Right ventricle myocardium inferior (tissue), 1 donor: ENCODE measurements around the gene TRIM9. TPM values are rescaled to one million over a fixed set of nuclear protein-coding genes. Genes with fewer than 3 reads are reported as not detected.
A peak's percentile ranks its signal among the peaks of the same experiment; 100 is the strongest.

Experiments used
- ATAC-seq: fragments of 200-7000 bp; cut with Tn5 transposase; one replicate; pipeline ENCODE4 v1.9.1; 2020; ENCODE audit warnings: mild to moderate bottlenecking, moderate library complexity
- DNase-seq: peaks from one replicate; pipeline ENCODE4 v3.0.0; 2021; ENCODE audit errors: missing footprints
- intact Hi-C: fragments of 100-400 bp; cut with DNase I; formaldehyde crosslinking; loops from one replicate; pipeline ENCODE4 v1.11.0; 2022
- long read RNA-seq: library from polyadenylated mRNA; unstranded; transcript quantifications from one replicate; pipeline ENCODE4 v2.0.0, GENCODE V29; 2021
- total RNA-seq: library from RNA; stranded (reverse); fragmentation: NEBNext Ultra II Directional; extraction: Animal tissue kit (Norgen Biotek cat#: 25700); gene quantifications from one replicate; pipeline ENCODE4 v1.2.1, GENCODE V29; 2021
- donor health status: DM: no; HTN: yes; CAD: no; lungs with severe emphysema.

TRIM9 gene
- 0.62 TPM for total RNA-seq
- long read RNA-seq, full-length matches to known transcripts = 1 of 1 reads
- long read RNA-seq, partial matches to known transcripts = 0 of 1 reads
- long read RNA-seq, other reads (novel, unspliced or antisense) = 0 of 1 reads

DNA sequence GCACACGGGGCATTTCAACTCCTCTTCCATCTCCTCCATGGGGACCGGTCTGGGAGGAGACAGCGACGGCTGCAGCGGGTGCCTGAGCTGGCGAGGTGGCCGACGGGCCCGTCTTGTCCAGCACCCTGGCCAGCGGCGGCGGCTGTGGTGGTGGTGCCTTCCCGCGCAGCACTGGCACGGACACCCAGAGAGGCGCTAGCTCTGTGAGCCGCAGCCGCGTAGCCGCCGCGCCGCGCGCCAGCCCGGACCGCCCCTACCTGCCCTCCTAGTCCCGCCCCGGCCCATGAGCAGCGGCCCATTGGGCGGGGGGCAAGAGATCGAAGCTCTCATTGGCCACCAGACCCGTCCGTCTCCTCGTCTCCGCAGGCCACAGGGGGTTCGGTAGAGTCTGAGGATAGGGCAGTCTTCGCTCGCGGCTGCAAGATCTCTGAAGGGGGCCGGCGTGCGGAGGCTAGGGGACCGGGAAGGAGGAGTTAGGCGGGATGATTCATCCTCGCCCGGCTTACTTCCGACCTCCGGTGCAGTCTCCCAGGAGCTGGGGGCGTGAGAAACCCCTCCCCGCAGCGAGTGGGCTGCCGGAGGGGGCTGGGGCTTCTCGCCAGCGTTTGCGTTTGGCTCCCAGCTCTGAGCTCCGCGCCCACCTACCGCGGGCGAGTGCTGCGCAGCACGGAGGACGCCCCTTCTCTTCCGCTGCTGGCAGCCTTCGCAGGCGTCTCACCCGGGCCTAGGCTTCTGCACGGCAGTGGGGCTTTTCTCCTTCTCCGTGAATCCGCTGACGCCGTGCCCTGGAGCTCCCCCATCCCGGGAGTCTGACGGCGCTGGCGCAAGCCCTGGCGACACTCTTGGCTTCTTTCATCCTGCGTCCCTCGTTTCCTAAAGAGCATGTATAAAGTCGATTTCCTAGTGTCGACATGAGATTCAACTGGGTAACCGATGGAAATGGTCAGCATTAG, at the start of gene TRIM9:
TSS of gene TRIM9 (minus strand) at position 205 of the 953 bp plus-strand sequence. CDS start at position 39, 166 bp downstream.
- intact Hi-C loops = loop anchor here (10.0 kb wide), 1 partner anchor 140 kb away; no protein-coding TSS in a partner anchor
- ATAC-seq (peak; percentile 98), DNase-seq (peak; percentile 95)

DNA sequence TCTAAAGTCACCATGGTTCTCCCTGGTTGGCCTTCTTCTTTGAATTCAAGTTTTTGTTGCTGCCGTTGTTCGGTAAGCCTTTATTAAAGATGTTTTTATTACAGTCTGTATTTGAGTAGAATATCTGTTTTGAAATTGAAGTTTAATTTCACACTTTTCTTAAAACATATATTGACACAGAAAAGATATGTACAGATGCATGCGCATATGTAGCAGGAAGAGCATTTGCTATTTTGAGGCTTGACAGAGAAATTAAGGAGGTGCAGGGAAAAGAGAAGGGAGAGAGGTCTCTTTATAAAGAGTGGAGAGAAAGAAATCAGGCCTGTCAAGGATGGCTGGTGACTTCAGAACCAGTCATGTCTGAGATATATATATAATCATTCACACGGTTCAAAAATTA, 46.0 kb upstream of the TRIM9 start:
- intact Hi-C loops = no loop called here
- ATAC-seq = no peak
- no peak for DNase-seq

DNA sequence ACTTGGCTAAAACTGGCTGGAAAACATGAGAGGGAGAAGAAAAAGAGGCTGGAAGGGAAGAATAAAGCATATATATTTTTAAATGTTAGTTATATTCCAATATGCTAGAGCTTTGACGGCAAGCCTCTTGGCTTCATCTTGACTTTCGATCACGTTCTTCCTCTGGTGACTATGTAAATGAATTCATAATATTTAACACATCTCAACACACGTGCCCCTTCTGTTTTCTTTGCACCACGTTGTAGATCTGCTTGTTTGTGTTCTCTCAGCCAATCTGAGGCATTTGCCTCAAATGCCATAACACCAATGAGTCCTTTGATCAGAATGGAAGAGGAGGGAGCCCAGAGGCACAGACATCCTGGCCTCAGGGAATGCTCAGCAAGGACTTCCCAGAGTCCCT, 45.4 kb upstream of the TRIM9 start:
- intact Hi-C loops = no loop called here
- ATAC-seq = no peak
- no peak for DNase-seq

DNA sequence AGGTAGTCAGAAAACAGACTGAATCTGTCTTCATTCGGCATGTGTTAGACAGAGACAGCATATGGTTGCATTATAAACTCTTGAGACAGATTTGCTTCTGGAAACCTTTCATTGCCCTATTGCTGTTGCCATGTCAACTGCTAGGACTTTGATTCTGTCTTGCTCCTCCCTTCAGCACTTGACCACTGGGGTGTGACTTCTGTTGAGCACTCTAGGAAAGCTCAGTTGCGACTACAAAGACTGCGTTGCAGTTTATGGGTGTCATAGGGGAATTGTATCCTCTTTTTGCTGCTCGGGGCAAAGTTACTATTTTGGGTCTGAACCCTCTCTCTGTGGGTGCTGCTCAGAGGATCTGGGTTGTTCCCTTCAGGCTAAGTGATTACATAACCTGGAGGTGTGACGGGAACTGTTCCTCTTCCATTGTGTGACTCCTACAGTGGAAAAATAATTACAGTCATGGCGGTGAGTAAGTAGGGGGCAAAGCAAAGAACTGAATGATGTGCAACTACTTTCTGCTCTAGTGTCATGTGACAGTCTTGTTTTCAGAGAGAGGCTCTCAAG, 44.3 kb upstream of the TRIM9 start:
- intact Hi-C loops = no loop called here
- DNase-seq (no peak), ATAC-seq (no peak)

DNA sequence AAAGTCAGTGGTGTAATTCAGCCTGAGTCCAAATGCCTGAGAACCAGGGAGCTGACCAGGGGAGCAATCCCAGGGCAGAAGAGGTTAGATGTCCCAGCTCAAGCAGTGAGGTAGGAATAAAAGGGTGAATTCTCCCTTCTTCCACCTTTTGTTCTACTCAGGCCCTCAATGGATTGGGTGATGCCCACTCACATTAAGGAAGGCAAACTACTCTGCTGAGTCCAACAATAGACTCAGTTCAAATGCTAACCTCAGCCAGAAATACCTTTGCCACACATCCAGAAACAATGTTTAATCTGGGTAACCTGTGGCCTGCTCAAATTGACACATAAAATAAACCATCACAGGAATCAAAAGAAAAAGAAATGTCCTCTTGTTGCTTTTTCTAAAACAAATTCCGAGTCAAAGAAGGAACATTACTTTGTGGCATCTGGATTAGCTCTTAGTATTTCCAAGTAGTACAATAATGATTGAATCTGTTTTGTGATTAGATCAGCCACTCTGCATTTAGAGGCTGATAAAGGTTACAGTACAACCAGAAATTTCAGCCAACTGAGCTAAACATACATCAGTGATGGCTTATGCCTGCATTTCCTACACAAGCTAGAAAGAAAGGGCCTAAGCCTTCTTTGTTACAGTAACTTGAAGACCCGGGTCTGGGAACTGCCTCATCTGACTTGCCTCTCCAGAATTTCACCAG, 43.6 kb upstream of the TRIM9 start:
- intact Hi-C loops = no loop called here
- ATAC-seq = no peak

DNA sequence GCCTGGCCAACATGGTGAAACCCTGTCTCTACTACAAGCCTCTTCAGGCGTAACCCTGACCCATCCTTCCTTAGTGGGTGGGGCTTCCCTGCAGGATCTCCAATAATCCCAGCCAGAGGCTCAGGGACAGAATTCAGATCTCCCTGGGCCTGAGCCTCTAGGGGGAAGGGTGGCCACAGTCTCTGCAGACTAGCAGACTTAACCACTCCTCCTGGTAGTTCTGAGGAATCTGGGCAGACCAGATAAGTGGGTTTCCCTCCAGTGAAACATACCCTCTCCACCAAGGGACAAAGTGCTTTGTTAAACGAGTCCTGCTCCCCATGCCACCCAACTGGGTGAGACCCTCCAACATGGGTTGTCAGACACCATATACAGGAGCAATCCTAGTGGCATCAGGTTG, 36.6 kb upstream of the TRIM9 start:
- ATAC-seq = no peak

More for the DNA sequence above, 43.6 kb upstream of the TRIM9 start:
- no peak for DNase-seq

DNA sequence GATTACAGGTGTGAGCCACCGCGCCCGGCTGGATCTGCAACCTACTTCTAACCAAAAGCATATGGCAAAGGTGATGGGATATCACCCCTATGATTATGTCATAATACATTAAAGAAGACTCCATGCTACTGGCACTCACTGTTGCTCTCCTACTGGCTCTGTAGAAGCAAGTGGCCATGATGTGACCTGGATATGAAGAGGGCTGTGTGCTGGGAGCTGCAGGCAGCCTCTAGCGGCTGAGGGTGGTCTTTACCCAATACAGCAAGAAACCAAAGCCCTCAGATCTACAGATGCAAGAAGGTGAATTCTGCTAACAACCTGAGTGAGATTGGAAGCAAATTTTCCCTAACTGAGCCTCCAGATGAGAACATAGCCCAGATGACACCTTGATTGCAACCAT, 34.2 kb upstream of the TRIM9 start:
- no peak for ATAC-seq
- intact Hi-C loops = no loop called here
- DNase-seq = no peak

More for the DNA sequence above, 36.6 kb upstream of the TRIM9 start:
- intact Hi-C loops = no loop called here
- no peak for DNase-seq

DNA sequence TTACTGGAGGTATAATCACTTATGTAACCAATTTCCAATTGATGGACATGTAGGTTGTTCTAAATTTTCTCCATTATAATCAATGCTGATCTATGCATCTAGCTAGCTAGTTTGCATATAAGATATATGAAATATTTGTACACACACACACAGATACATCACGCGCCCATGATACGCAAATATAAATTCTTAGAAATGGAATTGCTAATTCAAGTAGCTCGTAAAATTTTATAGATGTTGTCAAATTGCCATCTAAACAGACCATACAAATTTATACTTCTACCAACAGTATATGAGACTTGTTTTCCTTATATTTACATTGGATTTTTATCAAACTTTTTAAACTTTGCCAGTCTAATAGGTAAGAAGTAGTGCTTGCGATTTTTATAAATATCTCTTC, 29.1 kb upstream of the TRIM9 start:
- ATAC-seq (no peak), DNase-seq (no peak)
- intact Hi-C loops = no loop called here

DNA sequence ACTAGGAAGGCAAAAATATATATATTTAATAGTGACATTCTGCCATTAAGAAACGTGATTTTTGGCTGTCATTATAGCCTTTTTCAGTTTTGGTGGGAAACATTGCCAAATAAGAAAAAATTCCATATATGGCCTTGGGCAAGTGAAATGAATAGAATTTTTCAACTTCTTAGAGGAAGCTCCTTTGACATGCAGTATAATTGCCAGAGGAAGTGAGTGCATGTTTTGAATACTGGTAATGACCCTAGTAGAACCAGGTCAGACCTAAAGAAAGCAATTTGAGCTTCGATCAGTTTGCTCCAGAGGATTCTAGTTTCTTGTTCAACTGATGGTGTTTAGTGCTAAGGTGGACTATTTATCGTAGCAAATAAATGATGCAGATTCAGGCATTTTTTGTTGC, 26.2 kb upstream of the TRIM9 start:
- intact Hi-C loops = no loop called here
- ATAC-seq (no peak), DNase-seq (no peak)

DNA sequence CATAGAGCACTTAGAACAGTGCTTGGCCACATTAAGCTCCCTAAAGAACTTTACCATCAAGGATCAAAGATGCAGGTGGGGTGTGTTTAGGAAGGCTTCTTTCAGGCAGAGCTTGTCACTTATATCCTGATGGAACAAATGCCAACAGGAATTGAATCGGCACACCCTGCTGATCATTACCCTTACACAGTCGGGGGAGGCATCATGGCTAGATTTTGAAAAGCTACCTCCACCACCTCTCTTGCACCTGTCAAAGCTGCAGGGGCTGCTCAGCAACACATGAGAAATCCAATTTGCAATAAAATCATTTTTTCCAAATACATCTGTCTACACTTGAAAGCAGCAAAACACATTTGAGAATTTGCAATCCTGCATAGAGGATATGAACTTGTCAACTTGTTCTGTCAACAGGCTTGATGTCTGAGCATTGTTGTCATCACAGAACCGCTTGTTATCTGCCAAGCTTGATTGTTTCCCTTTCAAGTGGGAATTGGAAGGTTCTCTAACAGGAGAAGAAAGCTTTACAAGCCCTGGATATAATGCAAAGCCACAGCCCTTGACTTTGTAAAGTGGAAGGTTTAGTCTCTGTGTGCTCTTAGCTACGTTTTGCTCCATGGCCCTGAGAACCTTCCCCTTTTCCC, 24.6 kb upstream of the TRIM9 start:
- intact Hi-C loops = no loop called here
- no peak for DNase-seq
- no peak for ATAC-seq

DNA sequence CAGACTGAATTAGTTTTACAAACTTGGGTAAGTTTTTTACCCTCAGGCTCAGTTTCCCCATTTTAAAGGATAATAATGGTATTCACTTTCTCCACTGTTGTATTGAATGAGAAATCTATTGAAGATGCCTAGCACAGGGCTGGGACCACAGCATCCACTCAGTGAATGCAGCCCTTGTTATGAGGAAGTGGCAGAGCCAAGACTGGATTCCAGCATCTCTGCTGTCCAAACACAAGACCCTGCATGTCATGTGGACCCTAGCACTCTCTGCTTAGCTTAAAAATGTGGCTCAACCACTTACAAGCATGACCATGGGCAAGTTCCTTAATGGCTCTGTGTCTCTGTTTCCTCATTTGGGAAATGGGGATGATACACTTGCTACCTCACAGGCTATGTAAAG, 24.1 kb upstream of the TRIM9 start:
- DNase-seq (no peak), ATAC-seq (no peak)
- intact Hi-C loops = no loop called here

DNA sequence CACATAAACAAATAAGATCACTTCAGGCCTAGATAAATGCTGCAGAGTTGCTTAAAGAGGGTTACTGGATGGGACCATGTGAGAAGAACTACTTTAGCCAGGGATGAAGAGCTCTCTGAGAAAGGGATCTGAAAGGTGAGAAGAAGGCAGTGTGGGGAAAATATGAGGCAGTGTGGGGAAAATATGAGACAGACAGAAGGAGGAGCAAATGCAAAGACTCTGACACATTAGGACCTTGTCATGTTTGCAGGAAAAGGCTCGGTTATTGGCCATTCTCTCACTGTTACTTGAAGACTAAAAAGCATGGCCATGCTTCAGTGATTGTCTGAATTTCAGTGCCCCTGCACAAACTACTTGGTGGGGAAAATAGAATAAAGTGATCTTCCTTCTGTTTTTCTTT, 22.7 kb upstream of the TRIM9 start:
- intact Hi-C loops = no loop called here
- no peak for DNase-seq
- ATAC-seq = no peak

DNA sequence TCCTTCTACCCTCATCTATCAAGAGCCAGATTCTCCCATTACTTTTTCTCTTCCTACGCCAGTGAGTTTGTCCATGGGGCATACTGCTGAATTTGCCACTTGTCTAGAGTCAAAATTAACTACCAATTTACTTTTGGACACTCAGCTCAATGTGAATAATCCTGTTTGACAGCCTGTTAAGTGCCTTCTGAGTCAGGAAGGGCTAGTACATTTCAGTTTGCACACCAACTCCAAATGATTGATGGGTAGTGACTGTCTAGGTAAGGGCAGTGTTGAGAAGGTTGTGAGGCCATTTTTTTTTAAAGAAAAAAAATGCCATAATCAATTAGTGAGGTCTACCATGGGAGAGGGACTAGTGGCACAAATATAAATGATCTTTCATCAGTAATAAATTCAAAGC, 21.8 kb upstream of the TRIM9 start:
- ATAC-seq = no peak
- no peak for DNase-seq
- intact Hi-C loops = no loop called here

DNA sequence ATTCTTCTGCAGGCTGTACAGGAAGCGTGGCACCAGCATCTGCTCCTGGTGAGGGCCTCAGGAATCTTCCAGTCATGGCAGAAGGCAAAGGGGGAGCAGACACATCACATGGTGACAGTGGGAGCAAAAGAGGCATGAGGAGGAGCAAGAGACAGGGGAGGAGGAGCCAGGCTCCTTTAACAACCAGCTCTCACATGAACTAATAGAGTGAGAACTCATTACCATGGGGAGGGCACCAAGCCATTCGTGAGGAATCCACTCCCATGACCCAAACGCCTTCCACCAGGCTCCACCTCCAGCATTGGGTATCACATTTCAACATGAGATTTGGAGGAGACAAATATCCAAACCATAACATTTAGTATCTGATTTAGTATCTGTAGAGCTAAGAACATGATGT, 14.7 kb upstream of the TRIM9 start:
- no peak for DNase-seq
- ATAC-seq = no peak
- intact Hi-C loops = no loop called here

DNA sequence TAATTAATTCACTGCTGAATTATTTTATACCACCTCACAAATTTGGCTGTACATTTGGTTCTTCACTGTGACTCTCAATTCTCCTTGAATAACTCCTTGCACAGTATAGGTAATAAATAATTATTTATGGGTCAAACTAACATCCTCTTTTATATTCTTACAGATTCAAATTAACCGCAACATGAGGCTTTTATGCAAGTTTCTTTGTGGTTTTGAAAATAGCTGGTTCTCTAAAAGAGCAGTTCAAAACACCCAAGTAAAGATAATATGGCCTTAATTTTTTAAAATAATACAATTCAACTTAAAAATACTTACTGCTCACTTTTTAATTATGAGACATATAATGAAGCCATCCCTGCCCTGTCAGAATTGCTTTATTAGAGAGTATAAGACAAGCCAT, 12.9 kb upstream of the TRIM9 start:
- no peak for DNase-seq
- no peak for ATAC-seq
- intact Hi-C loops = no loop called here

DNA sequence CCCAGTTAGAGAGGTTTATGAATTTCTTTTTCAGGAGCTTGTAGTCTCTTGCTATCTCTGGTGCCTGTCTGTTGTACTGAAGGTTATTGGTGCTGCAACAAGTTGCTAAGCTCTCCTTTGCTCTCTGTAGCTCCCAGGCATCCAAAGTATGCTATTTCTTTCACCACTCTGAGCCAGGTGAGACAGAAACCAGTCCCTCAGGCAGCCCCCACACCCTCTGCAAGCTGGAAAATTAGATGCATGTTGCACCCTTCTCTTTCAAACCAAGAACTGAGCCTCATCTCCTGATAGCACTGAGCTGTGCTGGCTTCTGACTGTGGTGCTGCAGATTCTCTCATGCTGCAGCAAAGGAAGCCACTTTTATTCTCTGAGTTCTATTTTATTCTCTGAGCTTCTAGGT, 9.6 kb upstream of the TRIM9 start:
- intact Hi-C loops = no loop called here
- no peak for DNase-seq
- ATAC-seq = no peak

DNA sequence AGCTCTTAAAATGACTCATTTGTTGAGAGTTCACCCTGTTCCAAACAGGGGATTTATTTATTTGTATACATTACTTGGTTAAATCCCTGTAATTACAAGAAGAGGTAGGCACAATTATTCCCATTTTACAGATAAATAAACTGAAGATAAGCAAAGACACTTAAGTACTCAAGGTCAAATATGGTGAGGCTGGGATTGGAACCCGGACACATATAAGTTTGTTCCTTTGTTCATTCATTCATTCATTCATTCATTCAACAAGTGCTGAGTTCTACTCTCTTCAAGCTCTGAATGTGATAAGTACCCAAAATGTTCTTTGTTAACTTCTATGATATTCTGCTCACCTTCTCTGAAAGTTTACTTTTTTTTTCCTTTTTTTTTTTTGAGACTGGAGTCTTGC, 2.4 kb upstream of the TRIM9 start:
- ATAC-seq (no peak), DNase-seq (no peak)
- intact Hi-C loops = loop anchor here (10.0 kb wide), 1 partner anchor 142 kb away; no protein-coding TSS in a partner anchor

DNA sequence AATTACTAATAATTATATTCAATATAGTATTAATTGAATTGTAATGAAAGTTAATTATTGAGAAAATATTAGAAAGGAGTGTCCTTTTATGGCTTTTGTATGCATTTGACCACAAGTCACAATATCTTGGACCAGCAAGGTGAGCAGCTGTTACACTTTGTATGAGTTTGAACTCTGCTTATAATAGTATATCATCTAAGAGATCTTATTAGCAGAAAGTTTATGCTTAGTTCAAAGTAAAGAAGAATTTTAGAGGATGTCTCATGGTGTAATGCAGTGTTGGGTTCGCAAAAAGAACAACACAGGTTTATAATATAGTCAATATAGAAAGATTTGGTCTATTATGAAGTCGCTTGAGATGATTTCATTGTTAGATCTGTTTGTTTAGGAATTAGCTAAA, 2.0 kb upstream of the TRIM9 start:
- intact Hi-C loops = loop anchor here (10.0 kb wide), 1 partner anchor 142 kb away; no protein-coding TSS in a partner anchor
- ATAC-seq (no peak), DNase-seq (no peak)
